Measurements from ENCODE around the gene ADAM11. TPM values are rescaled to one million over a fixed set of nuclear protein-coding genes. Genes with fewer than 3 reads are reported as not detected.

Gene ADAM11
- total RNA-seq, 1 donor from 2014 or later: 4.7 TPM

DNA sequence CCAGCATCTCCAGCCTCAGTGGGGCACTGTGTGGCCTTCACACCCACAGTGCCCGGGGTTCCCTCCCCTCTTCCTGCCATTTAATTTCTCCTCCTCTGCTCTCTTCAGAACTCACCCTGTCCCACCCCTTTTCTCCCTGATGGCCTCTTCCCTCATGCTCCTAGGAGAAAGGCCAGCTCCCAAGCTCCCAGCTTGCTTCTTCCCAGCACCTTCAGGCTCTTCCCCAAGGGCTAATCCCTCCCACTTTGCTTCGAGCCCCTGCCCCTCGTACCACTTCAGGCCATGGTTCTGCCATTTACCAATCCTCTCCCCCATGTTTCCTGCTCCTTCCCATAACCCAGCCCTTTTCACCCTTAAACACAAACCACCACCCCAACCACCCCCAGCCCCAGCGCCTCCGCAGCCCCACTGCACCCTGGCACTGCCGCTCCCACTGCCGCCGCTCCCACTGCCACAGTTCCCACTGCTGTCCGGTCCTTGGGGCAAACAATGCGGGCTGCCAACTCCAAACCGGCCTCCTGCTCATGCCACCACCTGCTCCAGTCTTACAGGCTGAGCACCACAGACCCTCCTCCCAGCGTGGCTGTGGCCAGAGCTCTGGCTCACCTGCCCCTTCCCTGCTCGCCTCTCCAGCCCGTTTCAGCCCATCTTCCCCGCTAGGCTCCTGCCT, 28.6 kb downstream of the ADAM11 start:
- Mint-ChIP-seq H3K36me3 (no peaks in the 10 kb centered on the region), H3K4me3 (no peak overlapping the region), H3K4me1 (ENCODE audit: unreplicated experiment) (peaks cover under 1% of the 10 kb centered on the region), H3K27me3 (peaks cover 2% of the 10 kb centered on the region), H3K27ac (no peak overlapping the region), H3K9me3 (no peaks in the 10 kb centered on the region)
- no peak for DNase-seq (ENCODE audit: extremely low spot score, unreplicated experiment)
- TF ChIP-seq, protein P1, sequence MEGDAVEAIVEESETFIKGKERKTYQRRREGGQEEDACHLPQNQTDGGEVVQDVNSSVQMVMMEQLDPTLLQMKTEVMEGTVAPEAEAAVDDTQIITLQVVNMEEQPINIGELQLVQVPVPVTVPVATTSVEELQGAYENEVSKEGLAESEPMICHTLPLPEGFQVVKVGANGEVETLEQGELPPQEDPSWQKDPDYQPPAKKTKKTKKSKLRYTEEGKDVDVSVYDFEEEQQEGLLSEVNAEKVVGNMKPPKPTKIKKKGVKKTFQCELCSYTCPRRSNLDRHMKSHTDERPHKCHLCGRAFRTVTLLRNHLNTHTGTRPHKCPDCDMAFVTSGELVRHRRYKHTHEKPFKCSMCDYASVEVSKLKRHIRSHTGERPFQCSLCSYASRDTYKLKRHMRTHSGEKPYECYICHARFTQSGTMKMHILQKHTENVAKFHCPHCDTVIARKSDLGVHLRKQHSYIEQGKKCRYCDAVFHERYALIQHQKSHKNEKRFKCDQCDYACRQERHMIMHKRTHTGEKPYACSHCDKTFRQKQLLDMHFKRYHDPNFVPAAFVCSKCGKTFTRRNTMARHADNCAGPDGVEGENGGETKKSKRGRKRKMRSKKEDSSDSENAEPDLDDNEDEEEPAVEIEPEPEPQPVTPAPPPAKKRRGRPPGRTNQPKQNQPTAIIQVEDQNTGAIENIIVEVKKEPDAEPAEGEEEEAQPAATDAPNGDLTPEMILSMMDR (conservative IDR thresholded peaks at IDR 0.05): no peak

DNA sequence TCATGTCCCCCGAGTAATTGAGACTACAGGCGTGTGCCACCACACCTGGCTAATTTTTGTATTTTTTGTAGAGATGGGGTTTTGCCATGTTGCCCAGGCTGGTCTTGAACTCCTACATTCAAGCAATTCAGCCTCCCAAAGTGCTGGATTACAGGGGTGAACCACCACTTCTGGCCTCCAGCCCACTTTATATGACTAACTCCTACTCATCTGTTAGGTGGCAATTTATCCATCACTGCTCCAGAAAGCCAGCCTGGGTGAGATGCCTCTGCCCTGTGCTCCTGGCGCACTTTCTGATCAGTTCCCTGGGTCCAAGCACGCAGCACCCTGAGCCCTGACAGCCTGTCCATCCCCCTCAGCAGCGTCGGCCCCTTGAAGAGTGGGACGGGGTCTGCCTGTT, 29.4 kb downstream of the ADAM11 start:
- H3K27me3 Mint-ChIP-seq: peaks cover 2% of the 10 kb centered on the region
- TF ChIP-seq, protein P1 (conservative IDR thresholded peaks at IDR 0.05): no peak
- no peak overlapping the region for H3K27ac Mint-ChIP-seq
- no peak overlapping the region for H3K4me3 Mint-ChIP-seq
- no peaks in the 10 kb centered on the region for H3K36me3 Mint-ChIP-seq
- H3K9me3 Mint-ChIP-seq: no peaks in the 10 kb centered on the region
- H3K4me1 Mint-ChIP-seq (ENCODE audit: unreplicated experiment): no peaks in the 10 kb centered on the region
- DNase-seq (ENCODE audit: extremely low spot score, unreplicated experiment): no peak

DNA sequence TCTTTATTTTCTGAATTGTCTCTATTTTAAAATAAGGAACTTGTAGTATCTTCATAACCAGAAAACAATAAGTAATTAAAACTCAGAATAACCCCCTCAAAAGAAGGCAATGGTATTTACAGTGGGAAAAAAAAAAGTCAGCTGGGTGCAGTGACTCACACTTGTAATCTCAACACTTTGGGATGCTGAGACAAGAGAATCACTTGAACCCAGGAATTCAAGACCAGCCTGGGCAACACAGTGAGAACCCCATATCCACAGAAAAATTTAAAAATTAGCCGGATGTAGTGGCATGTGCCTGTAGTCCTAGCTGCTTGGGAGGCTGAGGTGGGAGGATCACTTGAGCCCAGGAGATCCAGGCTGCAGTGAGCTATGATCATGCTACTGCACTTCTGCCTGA, 33.5 kb downstream of the ADAM11 start:
- H3K9me3 Mint-ChIP-seq: no peaks in the 10 kb centered on the region
- H3K36me3 Mint-ChIP-seq: no peaks in the 10 kb centered on the region
- H3K4me3 Mint-ChIP-seq: no peak overlapping the region

DNA sequence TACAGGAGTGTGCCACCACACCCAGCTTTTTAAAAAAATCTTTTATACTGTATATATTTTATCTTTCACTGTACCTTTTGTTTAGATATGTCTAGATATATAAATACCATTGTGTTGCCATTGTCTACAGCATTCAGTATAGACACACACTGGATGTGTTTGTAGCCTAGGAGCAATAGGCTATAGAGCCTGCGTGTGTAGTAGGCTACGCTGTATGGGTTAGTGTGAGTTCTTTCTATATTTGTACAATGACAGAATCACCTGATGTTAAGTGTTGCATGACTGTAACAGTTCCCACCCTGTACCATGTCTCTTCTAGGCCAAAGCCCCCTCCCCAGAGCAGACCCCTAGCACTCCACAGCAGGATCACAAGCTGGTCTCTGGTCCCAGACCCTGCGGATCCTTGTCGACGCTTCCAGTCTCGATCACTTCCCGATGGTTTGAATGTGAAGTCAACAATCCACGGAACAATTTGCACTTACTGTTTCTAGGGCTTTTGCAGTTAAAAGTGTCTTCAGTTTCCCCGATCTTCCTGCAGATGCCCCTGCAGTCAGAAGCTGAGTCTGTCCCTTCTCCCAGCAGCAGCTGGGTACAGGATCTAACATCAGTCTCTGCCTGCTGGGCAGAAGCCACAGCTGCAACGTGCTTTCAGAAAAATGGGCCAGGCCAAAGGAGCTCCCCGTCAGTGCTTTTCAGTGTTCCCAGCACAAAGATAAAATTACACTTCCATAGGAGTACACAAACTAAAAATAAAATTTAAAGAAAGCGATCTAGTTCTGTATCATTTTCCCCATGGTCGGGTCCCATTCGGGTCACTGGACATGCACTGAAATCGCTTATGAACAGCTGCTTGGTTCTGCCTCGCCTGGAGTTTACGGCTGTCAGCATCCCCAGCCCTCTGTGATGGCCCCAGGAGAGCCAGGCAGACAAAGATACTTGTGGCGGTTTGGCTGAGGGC, 35.4 kb downstream of the ADAM11 start:
- no peak for DNase-seq (ENCODE audit: extremely low spot score, unreplicated experiment)
- H3K36me3 Mint-ChIP-seq: no peaks in the 10 kb centered on the region
- H3K9me3 Mint-ChIP-seq: no peaks in the 10 kb centered on the region
- no peak overlapping the region for H3K27ac Mint-ChIP-seq
- H3K4me3 Mint-ChIP-seq: no peak overlapping the region
- peaks cover 11% of the 10 kb centered on the region for H3K4me1 Mint-ChIP-seq (ENCODE audit: unreplicated experiment)
- H3K27me3 Mint-ChIP-seq: no peaks in the 10 kb centered on the region
- TF ChIP-seq, protein P1 (conservative IDR thresholded peaks at IDR 0.05): no peak

More for the DNA sequence above, 33.5 kb downstream of the ADAM11 start:
- no peak overlapping the region for H3K27ac Mint-ChIP-seq
- TF ChIP-seq, protein P1 (conservative IDR thresholded peaks at IDR 0.05): no peak
- H3K27me3 Mint-ChIP-seq: no peaks in the 10 kb centered on the region
- peaks cover 11% of the 10 kb centered on the region for H3K4me1 Mint-ChIP-seq (ENCODE audit: unreplicated experiment)
- DNase-seq (ENCODE audit: extremely low spot score, unreplicated experiment): no peak

DNA sequence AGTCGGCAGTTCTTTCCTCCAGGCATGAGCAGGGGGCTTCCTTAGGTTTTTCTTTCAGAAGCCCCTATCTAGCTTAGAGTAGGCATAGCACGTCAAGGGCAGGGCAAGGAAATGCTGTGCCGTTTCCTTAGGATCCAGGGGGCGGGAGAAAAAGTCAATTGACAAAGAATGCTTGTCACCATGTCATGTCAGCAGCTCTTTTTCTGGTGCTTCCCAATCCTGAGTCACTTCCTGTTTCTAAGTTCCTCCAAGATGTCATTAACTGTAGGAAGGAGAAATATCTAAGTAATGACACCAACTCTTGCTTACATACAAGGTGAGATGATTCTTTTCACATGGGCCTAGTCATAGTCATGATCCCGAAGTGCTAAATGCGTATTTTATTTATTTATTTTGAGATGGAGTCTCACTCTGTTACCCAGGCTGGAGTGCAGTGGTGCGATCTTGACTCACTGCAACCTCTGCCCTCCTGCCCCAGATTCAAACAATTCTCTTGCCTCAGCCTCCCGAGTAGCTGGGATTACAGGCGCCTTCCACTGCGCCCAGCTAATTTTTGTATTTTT, 36.1 kb downstream of the ADAM11 start:
- peaks cover 11% of the 10 kb centered on the region for H3K4me1 Mint-ChIP-seq (ENCODE audit: unreplicated experiment)
- no peak for DNase-seq (ENCODE audit: extremely low spot score, unreplicated experiment)
- no peak overlapping the region for H3K4me3 Mint-ChIP-seq
- H3K36me3 Mint-ChIP-seq: no peaks in the 10 kb centered on the region
- no peaks in the 10 kb centered on the region for H3K27me3 Mint-ChIP-seq
- H3K9me3 Mint-ChIP-seq: no peaks in the 10 kb centered on the region
- TF ChIP-seq, protein P1 (conservative IDR thresholded peaks at IDR 0.05): no peak
- no peak overlapping the region for H3K27ac Mint-ChIP-seq
